Activated CD8-positive, alpha-beta memory T cell treated with anti-CD3 and anti-CD28 coated beads for 24 hours (primary cell): Measurements from ENCODE around the gene ARHGAP24.
"Not testable (repeated sequence)": the region's sequence is repeated elsewhere in the genome, so short reads cannot be mapped to it uniquely, and the experiment has no call there.

Source experiments
- DNase-seq: peaks from one replicate; pipeline ENCODE4 v3.0.0-alpha.2; 2020

ARHGAP24 gene

DNA sequence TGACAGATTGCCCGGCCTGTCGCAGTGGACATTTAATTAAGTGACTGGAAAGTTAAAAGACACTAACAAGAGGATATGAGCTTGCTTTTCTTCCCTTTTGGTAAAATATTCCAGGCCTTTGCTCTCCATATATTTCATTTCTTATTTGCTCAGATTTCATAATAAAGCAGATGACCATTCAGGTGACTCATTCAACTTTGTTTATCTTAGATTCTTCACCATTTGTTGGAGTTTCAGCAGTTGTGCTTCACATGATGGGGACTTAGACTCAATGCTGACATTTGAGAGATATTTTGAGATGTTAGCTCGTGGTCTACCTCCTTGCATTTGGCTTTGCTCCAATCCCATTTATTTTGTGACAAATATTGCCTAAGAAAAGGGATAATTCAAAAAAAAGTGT lies 312.2 kb downstream of the ARHGAP24 start:
- DNase-seq: no peak

DNA sequence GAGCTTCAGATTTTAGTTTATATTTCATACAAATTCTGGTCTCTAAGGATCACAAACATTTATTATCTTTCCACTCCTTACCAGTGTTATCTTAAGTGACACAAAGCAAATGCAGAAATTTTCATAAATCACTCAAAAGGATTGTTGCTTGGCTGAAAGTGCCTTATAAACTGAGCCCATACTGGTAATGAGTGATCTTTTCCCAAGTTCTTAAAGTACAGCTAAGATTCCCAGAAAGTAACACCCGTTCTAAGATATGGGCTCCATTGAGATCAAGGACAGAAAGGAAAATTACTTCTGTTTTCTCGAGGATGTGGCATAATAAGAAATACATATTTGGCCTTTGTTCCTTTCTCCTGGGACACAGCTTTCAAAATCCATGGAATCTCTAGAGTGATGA lies 313.7 kb downstream of the ARHGAP24 start:
- DNase-seq: no peak

DNA sequence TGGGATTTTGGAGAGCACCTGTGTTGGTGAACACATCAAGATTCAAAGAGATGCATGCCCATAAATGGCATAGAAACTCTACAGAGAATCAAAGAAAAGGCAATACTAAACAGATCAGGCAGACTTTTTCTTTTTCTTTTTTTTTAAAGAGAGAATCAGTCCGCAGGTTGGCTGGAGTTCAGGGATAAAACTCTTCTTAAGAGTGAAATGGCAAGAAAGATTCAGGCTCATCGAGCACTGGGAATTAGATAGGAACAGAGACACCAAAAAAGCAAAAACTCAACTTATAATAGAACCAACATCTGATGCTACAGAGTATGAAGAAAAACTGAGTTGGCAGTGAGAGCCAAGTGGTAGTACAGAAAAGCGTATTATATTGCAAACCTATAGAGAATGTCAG lies 314.3 kb downstream of the ARHGAP24 start:
- DNase-seq: no peak

- no peak for DNase-seq
These were observed 315.6 kb downstream of the ARHGAP24 start for GRCh38 chr4:85790582-85790981.

DNA sequence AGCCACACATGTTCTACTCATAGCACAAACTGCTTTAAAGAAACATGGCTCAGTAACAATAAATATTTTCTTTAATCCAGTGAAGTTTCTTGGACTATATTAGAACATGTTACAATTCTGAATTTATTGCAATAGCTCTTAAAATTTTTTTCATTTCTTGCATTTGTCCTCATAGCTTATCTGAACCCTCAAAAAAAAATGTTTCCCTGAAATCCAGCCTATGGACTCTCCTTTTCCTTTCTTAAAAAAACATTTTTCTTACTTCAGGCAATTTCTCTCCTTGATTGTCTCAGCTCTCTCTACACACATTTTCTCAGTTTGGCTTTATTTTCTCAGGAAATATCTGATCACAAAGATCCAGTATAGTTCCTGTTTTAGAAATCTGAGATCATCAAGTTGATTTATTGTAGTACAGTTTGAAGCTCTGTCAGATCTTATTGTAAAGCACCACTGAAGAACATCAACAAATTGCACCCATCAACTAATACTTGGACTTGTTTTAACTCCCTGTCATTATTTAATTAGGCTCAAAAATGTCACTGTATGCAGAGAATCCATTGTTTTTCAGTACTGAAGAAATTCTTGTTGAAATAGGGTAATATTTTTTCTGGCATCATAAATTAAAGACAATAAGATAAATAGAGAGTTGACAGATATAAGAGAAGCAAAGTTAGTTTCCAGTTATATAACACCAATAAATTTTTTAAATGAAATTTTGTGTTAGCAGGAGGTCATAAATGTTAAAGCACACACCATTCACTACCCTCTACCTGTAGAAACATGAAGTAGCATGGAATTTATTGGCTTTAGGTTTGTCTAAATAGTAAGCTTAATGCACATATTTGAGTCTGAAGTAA lies 317.7 kb downstream of the ARHGAP24 start:
- DNase-seq: no peak

DNA sequence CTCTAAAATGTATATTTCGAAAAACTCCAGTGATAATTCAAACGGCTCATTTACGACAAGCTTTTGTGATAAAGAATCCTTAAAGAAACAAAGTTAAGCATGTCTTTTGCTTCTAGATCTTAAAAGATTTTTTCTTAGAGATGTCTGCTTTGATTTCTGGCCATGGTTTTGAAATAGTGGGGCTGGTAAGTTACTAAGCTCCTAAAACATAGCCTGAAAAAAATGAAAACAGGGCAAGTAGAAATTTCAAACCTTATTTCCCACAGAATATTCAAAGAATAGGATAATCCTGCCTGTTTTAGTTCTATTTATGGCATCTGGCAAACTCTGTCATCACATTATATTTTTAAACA lies 318.3 kb downstream of the ARHGAP24 start:
- DNase-seq: no peak

DNA sequence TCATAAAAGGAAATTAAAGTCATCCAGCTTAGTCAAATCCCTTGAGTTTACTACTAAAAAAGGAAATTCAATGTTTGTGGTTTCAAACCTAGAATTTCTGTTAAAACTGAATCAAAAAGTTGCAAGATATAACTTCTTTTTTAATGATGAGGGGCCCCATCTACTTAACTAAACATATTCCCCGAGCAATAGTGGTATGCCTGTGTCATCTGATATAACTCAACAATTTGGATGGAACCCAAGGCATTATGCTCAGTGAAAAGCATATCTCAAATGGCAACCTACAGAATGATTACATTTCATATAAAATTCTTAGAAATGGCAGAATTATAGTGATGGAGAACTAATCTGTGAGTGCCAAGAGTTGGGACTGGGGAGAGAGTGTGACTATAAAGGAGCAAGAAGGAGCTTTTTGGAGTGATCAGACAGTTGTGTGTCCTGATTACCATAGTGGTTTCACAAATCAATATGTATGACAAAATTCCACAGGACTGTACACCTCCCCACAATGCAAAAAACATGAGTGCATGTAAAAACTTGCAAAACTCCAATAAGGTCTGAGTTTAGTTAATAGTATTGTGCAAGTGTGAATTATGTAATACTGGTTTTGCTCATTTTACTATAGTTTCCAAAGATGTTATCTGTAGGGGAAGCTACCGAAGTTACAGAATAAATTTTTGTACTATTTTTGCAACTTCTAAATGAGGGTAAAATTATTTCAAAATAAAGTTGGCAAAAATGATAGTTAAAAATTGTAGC lies 323.2 kb downstream of the ARHGAP24 start:
- no peak for DNase-seq

- no peak for DNase-seq
These were observed 328.9 kb downstream of the ARHGAP24 start for GRCh38 chr4:85803856-85804255.

DNA sequence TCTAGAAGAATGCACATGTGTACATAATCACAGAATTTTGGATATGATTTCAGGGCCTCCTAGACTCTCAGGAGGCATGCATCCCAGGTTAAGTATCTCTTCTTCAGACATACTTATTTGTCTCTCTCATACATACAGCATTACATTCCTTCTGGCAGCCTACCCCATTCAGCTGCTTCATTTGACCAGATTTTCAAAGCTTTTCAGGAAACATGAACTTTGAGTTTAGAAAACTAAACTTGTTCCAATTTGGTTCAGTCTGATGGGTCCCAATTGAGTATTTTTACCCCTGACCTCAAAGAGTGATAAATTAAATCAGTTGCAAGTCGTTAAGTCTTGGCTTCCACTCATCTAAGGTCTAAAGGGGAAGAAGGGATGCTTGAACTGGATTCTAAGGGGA lies 330.9 kb downstream of the ARHGAP24 start:
- no peak for DNase-seq

DNA sequence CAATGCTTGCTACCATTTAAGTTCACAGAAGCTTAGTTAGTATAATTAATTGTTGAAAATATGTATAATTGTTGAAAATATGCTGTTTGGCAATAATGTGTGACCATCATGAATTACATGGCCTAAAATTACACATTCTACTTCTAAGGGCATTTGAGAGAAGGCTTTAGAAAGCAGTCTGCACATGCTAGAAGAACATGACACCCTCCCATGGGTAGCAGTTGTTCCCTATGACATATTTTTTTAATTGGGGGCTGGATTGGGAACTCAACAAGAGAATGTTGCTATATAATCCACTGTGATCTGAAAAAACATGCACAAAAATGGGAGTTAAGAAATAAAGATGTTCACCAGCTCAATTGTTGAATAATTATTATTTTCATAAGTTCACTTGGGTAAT lies 331.4 kb downstream of the ARHGAP24 start:
- no peak for DNase-seq

DNA sequence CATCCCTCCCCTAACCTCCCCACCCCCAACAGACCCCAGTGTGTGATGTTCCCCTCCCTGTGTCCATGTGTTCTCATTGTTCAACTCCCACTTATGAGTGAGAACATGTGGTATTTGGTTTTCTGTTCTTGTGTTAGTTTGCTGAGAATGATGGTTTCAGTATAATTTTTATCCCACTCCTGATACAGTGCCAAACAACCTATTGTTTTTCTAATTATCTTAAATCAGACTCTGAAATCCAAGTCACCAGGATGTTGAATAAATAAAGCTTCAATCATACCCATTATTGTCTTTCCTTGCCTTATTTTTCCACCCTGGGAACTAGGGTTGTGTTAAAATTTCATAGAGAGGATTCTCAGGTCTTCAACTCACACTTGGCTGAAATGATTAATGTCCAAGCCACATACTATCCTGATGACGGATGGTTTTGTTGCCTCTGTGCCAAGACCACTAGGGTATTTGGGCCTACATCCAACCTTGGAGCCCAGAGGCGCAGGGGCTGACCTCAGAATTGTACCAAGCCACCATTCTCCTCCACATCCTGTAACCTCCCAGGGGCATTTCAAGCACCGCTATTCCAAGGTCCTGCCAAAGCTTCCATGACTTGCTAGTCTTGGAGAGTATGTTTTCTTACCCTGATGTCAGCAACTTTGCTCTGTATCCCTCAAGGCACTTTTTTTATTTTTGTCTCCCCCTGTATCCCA lies 332.4 kb downstream of the ARHGAP24 start:
- no peak for DNase-seq

DNA sequence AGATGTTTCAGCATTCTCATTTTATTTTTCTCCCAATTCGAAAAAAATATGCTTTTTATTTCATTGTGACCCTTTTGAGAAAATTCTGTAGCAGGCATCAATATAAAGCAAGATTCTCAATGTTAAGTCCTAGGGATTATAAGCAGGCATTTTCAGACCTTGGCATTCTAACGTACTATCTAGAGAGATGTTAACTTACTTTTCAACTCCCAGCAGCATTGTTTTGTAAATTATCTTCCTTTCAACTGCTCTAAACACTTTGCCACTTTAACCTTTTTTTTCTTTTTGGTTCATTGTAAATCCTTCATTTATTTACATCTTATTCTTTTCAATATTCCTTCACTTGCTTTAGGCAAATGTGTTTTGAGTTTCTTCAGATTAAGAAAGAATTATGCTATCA lies 333.2 kb downstream of the ARHGAP24 start:
- no peak for DNase-seq

GRCh38 chr4:85808864-85809263 lies 333.9 kb downstream of the ARHGAP24 start:
- DNase-seq: no peak

DNA sequence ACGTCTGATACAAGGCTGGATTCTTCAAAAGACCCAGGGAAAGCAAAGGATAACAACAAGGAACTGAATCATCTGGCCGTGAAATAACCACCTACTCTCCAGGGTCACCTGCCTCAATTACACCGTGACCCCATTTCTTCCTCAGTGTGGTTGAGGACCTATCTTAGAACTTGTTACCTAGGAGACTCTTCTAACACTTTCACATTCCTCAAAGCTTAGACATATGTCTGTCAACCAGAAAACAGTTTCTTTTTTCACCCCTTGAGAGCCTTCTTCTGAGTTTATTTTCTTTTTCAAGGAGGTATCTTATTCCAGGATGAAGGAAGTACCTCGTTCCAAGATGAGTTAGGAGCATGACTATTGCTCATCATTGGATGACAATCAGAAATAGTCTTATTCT lies 337.8 kb downstream of the ARHGAP24 start:
- DNase-seq: no peak

GRCh38 chr4:85815796-85816459 lies 341.0 kb downstream of the ARHGAP24 start:
- DNase-seq: no peak

GRCh38 chr4:85818700-85819099 lies 343.8 kb downstream of the ARHGAP24 start:
- no peak for DNase-seq

DNA sequence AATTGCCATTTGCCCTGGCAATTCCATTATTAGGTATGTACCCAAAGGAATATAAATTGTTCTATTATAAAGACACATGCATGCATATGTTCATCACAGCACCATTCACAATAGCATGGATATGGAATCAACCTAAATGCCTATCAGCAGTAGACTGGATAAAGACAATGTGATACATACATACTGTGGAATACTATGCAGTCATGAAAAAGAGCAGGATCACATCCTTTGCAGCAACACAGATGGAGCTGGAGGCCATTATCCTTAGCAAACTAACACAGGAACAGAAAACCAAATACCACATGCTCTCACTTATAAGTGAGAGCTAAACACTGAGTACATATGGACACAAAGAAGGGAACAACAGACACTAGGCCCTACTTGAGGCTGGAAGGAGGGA lies 345.2 kb downstream of the ARHGAP24 start:
- DNase-seq: not testable (repeated sequence)

DNA sequence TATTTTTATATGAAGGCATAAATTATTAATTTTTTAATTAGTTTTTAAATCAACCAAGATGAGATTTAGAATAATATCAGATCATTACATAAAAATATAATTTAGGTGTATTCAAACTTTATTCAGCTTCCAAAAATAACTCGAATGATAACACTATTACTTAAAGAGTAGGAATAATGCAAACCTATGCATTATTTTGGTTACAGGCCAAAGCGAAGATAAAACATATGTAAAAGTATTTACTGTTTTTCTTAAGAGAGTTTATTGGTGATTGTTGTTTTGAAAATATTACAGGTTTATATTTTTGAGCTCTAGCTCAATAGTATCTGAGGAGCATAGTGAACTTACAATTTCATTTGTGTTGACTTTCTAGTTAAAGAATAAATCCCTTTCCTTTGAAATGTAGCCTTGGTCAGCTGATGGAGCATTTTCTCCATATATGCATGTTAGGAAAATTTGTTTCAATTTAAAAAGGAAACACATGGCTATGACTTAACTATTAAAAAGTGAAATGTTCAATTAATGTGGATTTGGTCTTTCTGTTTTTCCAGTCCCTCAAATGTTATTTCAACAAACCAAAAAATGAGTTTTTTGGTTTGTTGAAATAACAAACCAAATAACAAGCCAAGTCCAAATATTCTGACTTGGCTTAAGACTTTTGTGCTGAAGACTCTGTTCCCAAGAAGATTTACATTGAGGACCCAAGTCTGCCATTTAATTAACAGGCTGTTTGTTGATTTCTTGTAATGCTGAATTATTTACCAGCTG lies 346.9 kb downstream of the ARHGAP24 start:
- no peak for DNase-seq

DNA sequence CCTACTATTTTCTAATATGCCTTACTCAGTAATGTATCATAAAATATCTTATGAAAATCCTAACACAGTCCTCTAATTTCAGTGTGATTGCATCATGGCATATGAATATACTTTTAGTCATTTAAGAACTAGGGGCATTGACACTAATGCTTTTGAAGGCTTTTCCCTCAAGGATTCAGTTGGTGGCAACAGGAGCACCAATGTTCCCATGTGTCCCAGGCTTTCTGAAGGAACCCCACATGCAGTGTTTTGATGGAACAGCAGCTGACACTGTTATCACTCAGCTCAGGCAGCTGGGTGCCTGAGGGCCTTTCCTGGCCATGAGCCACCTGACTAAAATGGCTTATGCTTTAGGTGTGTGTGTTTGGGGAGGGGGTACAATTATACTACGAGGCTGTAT lies 348.3 kb downstream of the ARHGAP24 start:
- DNase-seq: no peak

DNA sequence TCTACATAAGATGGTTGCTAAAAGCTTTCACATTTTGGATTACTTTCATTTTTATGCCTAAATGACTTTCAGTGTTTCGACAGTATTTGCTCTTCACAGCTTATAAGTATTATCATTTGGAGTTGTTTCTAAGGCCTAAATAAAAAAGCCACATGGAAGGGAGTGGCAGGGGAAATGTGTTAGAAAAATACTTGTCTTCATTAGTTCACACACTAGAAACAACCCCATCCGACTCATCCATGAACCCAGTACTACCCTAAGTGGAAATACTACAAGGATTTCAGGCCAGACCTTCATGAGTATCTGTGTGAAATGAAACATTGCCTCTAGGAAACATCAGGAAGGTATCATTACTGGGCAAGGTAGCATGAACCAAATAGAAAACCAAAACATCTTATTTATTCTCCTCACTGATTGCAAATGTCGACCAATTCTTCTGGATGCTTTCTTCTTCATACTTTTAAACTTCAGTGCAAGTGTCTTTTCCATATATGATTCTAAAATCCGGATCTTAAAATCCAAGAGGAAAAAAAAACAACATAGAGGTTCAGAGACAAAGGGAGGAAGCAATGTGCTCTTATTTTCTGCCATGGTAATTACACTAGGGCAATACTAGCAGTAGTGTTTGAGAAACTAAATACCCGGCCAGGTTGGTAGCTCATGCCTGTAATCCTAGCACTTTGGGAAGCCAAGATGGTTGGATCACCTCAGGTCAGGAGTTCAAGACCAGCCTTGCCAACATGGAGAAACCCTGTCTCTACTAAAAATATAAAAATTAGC lies 349.4 kb downstream of the ARHGAP24 start:
- DNase-seq: no peak

- no peak for DNase-seq
These were observed 351.2 kb downstream of the ARHGAP24 start for GRCh38 chr4:85826060-85826678.
